Lung (tissue), 12 donors: ENCODE measurements around the gene ATP1A1. TPM values are rescaled to one million over a fixed set of nuclear protein-coding genes. Genes with fewer than 3 reads are reported as not detected.

Experiments used
- ATAC-seq: fragments of 200-7000 bp; cut with Tn5 transposase; one replicate; pipeline ENCODE4 v1.9.1; 2020; ENCODE audit warnings: moderate number of reproducible peaks; ENCODE audit not compliant: insufficient read depth, low FRiP score
- DNase-seq, 3 donors: peaks; one replicate each; pipeline ENCODE4 v3.0.0-alpha.2; 2013 to 2017
- H3K27ac ChIP-seq, 2 donors: one replicate each; pipeline ENCODE4 v1.5.1; 2013; ENCODE audit warnings: mild to moderate bottlenecking in 2 of 2, moderate library complexity in 2 of 2, control low read depth in 1 of 2, inconsistent platforms in 1 of 2, low read depth in 1 of 2, low read length in 1 of 2
- H3K27me3 ChIP-seq, 3 donors: one replicate each; pipeline ENCODE4 v1.5.1; 2013; ENCODE audit warnings: low read length in 2 of 3; ENCODE audit not compliant: control insufficient read depth in 3 of 3, insufficient read depth in 3 of 3
- H3K36me3 ChIP-seq, 4 donors: one replicate each; pipeline ENCODE4 v1.5.1; 2013; ENCODE audit warnings: low read length in 4 of 4, mild to moderate bottlenecking in 1 of 4, moderate library complexity in 1 of 4; ENCODE audit not compliant: control insufficient read depth in 4 of 4, insufficient read depth in 4 of 4
- H3K4me1 ChIP-seq, 5 donors: one replicate each; pipeline ENCODE4 v1.5.1; 2013; ENCODE audit warnings: low read length in 5 of 5, mild to moderate bottlenecking in 2 of 5, moderate library complexity in 1 of 5; ENCODE audit not compliant: control insufficient read depth in 5 of 5, insufficient read depth in 5 of 5
- H3K4me3 ChIP-seq: one replicate; pipeline ENCODE4 v1.5.1; 2013; ENCODE audit warnings: mild to moderate bottlenecking, control low read depth, moderate library complexity
- H3K9ac ChIP-seq, 2 donors: one replicate each; pipeline ENCODE4 v1.5.1; 2013; ENCODE audit warnings: low read length in 2 of 2, control low read depth in 1 of 2; ENCODE audit not compliant: insufficient read depth in 1 of 2
- H3K9me3 ChIP-seq, 4 donors: one replicate each; pipeline ENCODE4 v1.5.1; 2013; ENCODE audit warnings: low read length in 3 of 4, mild to moderate bottlenecking in 1 of 4, moderate library complexity in 1 of 4; ENCODE audit not compliant: control insufficient read depth in 4 of 4, insufficient read depth in 3 of 4
- CTCF ChIP-seq: IDR thresholded peaks from 2 replicates; pipeline ENCODE4 v1.5.1; 2012; ENCODE audit warnings: mild to moderate bottlenecking; ENCODE audit errors: control extremely low read depth, extremely low read depth
- WGBS, 2 donors: extraction: QIAGEN DNeasy Blood & Tissue Kit; methylation state at CpG; one replicate each; pipeline ENCODE4 v1.1.7; 2013; 5-methylcytosine and 5-hydroxymethylcytosine counted together
- polyA plus RNA-seq, 2 donors: library from polyadenylated mRNA; stranded (reverse); fragments of 200-250 nt; gene quantifications; one replicate each; pipeline ENCODE4 v1.2.1, GENCODE V29; 2013
- total RNA-seq, 2 donors: library from RNA; depleted of rRNA in 1 of 2; stranded (reverse); fragments of >200 nt in 1 of 2; gene quantifications; one replicate each; pipeline ENCODE4 v1.2.1, GENCODE V29; 2014 to 2021
- donor health status: control.
- donor health status: control.
- donor health status: Bipolar disorder and iron deficiency.
- donor health status: healthy.
- donor health status: DM: yes; HTN: yes; CAD: no.

ATP1A1 gene
- total and polyA plus RNA-seq, 4 donors = 320 to 715 (median 612) TPM

GRCh38 chr1:116361648-116362047 lies 11.4 kb upstream of the ATP1A1 start:
- Histone ChIP-seq H3K36me3 (no peaks in the 10 kb centered on the region), H3K27ac (no peak overlapping the region), H3K4me1 (peaks cover 0 to 12% (median 2%) of the 10 kb centered on the region in 5 donors), H3K9me3 (no peaks in the 10 kb centered on the region), H3K9ac (no peak overlapping the region), H3K27me3 (peaks cover 0 to 4% (median 0%) of the 10 kb centered on the region in 3 donors), H3K4me3 (no peak overlapping the region)
- no peak for TF ChIP-seq CTCF
- ATAC-seq (no peak), DNase-seq (no peak)
- 89 to 95% methylated on average over 3 of the region's 3 CpGs for WGBS, 2 donors

GRCh38 chr1:116362050-116362449 lies 11.0 kb upstream of the ATP1A1 start:
- peaks cover 0 to 12% (median 2%) of the 10 kb centered on the region in 5 donors for H3K4me1 ChIP-seq
- H3K9me3 ChIP-seq = no peaks in the 10 kb centered on the region
- peaks cover 0 to 4% (median 0%) of the 10 kb centered on the region in 3 donors for H3K27me3 ChIP-seq
- H3K4me3 ChIP-seq = no peak overlapping the region
- no peaks in the 10 kb centered on the region for H3K36me3 ChIP-seq
- ATAC-seq = no peak
- 92 to 98% methylated on average over 4 of the region's 4 CpGs for WGBS, 2 donors
- no peak for TF ChIP-seq CTCF
- H3K27ac ChIP-seq = no peak overlapping the region
- H3K9ac ChIP-seq = no peak overlapping the region
- DNase-seq = no peak

GRCh38 chr1:116365353-116365780 lies 7.7 kb upstream of the ATP1A1 start:
- ATAC-seq = no peak

More at GRCh38 chr1:116365353-116365780, 7.7 kb upstream of the ATP1A1 start:
- peaks cover 0 to 12% (median 2%) of the 10 kb centered on the region in 5 donors for H3K4me1 ChIP-seq
- H3K9me3 ChIP-seq = no peaks in the 10 kb centered on the region
- H3K36me3 ChIP-seq = no peaks in the 10 kb centered on the region
- H3K27me3 ChIP-seq = no peaks in the 10 kb centered on the region
- H3K9ac ChIP-seq = no peak overlapping the region
- WGBS, 2 donors = 75 to 81% methylated on average over 5 of the region's 5 CpGs
- TF ChIP-seq CTCF = no peak
- H3K4me3 ChIP-seq = no peak overlapping the region
- H3K27ac ChIP-seq = peak overlapping the region in 1 of 2 donors; percentile 40
- peak in 1 of 3 donors; percentile 33 for DNase-seq
